Suprapubic skin (tissue), 3 donors: ENCODE data around the gene SMCO1.
"Not testable (repeated sequence)": the region's sequence is repeated elsewhere in the genome, so short reads cannot be mapped to it uniquely, and the experiment has no call there.

Source experiments
- EP300 ChIP-seq: sonication (generic); formaldehyde crosslinking; IDR thresholded peaks from one replicate; pipeline ENCODE4 v1.6.1; 2017; ENCODE audit warnings: antibody characterized with exemption
- POLR2A ChIP-seq, 2 donors: fragments of 450-650 bp; IDR thresholded peaks; one replicate each; pipeline ENCODE4 v1.6.1; 2017; ENCODE audit warnings: antibody characterized with exemption in 2 of 2, mild to moderate bottlenecking in 2 of 2, moderate library complexity in 2 of 2
- TF ChIP-seq, protein P1 (sequence below), 2 donors: fragments of 200-600 bp in 1 of 2; fragments of 450-650 bp in 1 of 2; sonication (generic) in 1 of 2; IDR thresholded peaks; one replicate each; pipeline ENCODE4 v1.5.1; 2016 to 2019; ENCODE audit warnings: antibody characterized with exemption in 2 of 2, mild to moderate bottlenecking in 1 of 2, moderate library complexity in 1 of 2

DNA sequence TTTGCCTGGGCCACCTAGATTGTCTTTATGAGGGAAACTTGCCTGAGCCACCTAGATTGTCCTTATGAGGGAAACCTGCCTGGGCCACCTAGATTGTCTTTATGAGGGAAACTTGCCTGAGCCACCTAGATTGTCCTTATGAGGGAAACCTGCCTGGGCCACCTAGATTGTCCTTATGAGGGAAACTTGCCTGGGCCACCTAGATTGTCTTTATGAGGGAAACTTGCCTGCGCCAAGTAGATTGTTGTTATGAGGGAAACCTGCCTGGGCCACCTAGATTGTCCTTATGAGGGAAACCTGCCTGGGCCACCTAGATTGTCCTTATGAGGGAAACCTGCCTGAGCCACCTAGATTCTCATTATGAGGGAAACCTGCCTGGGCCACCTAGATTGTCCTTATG, 4.0 kb downstream of the SMCO1 start:
- TF ChIP-seq, protein P1, sequence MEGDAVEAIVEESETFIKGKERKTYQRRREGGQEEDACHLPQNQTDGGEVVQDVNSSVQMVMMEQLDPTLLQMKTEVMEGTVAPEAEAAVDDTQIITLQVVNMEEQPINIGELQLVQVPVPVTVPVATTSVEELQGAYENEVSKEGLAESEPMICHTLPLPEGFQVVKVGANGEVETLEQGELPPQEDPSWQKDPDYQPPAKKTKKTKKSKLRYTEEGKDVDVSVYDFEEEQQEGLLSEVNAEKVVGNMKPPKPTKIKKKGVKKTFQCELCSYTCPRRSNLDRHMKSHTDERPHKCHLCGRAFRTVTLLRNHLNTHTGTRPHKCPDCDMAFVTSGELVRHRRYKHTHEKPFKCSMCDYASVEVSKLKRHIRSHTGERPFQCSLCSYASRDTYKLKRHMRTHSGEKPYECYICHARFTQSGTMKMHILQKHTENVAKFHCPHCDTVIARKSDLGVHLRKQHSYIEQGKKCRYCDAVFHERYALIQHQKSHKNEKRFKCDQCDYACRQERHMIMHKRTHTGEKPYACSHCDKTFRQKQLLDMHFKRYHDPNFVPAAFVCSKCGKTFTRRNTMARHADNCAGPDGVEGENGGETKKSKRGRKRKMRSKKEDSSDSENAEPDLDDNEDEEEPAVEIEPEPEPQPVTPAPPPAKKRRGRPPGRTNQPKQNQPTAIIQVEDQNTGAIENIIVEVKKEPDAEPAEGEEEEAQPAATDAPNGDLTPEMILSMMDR (IDR thresholded peaks at IDR 0.05), result not testable (repeated sequence)
- not testable (repeated sequence) for TF ChIP-seq EP300; POLR2A (IDR thresholded peaks at IDR 0.05)
